Stimulated activated CD8-positive, alpha-beta memory T cell treated with anti-CD3 and anti-CD28 coated beads, Interleukin-2, amount 100 ng/mL, for 1 hour (primary cell): ENCODE measurements around the gene TMEM135.
"Not testable (repeated sequence)": the region's sequence is repeated elsewhere in the genome, so short reads cannot be mapped to it uniquely, and the experiment has no call there.

Source experiments
- DNase-seq, 2 donors: peaks; one replicate each; pipeline ENCODE4 v3.0.0-alpha.2; 2020; ENCODE audit warnings: low read depth in 2 of 2

Gene TMEM135

GRCh38 chr11:87141980-87142514 lies 104.3 kb downstream of the TMEM135 start:
- DNase-seq = no peak

DNA sequence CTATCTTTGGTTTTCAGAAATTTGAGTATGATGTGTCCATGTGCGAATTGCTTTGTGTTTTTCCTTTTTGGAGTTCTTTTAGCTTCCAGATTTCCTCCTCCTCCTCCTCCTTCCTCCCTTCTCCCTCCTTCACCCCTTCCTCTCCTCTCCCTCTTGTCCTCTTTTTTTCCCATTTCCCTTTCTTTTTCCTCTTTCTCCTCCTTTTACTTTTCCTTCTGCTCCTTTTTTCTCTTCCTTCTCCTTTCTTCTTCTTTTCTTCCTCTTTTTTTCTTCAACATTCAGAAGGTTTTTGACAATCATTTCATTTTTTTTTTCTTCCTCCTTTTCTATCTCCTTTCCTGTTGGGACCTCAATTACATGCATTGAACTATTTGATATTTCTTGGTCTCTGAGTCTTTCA lies 104.9 kb downstream of the TMEM135 start:
- DNase-seq = no peak

DNA sequence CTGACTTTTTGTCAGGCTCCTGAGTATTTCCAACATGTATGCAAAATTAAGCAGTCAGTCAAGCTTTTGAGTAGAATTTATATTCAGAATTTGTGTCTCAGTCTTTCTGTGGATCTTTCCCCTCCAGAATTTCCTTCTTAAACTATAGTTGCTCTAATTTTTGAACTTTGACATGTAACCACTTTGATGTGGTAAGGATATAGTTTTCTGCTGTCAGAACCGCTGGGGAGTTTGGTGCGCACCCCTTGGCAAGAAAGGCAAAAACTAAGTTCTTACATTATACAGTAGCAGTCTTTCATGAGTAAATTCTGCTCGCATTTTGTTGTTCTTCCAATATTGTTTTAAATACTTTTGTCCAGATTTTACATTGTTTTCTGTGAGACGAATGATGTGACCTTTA lies 105.9 kb downstream of the TMEM135 start:
- no peak for DNase-seq

DNA sequence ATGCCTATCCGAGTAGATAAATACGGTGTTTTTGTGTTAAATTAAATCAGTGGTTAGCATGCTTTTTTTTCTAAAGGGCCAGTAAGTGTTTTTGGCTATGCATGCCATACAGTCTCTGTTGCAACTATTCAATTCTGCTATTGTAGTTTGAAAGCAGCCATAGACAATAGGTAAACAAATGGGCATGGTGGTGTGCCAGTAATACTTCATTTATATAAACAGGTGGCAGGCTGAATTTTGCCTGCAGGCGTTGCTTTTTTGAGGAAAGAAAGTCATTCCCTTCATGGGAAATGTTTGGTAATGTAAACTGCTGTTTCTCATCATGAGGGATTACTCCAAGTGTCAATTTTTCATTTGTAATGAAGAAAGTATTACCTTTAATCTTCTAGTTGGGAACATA lies 106.5 kb downstream of the TMEM135 start:
- no peak for DNase-seq

DNA sequence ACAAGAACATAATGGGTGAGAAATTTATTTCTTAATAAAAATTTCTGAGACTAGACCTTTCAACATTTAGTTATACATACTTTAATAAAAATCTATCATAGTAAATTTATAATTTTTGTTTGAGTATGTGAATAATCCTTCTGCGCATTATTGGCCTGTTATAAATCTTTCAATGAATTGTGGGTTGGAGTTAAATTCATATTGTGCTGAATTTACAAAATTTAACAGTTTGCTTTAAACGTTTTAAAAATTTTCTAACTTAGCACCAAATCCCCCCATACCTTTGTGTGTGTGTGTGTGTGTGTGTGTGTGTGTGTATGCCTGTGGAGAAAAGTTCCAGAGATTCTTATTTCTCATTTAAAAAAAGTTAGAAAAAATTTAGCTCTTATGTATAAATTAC lies 111.0 kb downstream of the TMEM135 start:
- no peak for DNase-seq

- DNase-seq = not testable (repeated sequence)
These were observed 112.0 kb downstream of the TMEM135 start for GRCh38 chr11:87149782-87150181.

DNA sequence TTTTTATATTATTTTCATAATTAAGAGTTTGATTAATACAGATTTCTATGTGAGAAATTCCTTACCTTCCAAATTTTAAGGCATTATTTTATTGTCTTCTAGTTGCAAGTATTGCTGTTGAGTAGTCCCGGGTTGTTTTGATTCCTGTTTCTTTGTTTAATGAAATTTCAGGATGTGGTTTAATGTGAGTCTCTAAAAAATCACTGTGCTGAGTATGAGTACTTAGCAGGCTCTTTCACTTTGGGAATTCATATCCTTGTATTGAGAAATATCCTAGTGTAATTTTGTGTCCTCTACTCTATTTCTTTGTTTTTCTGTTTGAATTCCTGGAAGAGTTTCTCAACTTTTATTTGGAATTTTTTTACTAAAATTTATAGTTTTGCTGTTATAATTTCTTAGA lies 113.2 kb downstream of the TMEM135 start:
- no peak for DNase-seq

DNA sequence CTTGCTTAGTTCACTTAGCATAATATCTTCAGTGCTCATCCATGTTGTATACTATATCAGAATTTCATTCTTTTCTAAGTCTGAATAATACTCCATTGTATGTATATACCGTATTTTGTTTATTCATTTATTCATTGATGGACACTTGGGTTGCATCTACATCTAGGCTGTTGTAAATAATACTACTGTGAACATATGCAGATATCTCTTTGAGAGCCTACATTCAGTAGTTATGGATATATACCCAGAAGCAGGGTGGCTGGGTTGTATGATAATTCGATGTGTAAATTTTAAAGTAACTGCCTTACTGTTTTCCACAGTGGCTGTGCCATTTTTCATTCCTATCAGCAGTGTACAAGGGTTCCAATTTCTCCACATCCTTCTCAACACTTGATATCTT lies 116.5 kb downstream of the TMEM135 start:
- DNase-seq = no peak

- DNase-seq = no peak
These were observed 119.2 kb downstream of the TMEM135 start for GRCh38 chr11:87156970-87157369.

- DNase-seq = not testable (repeated sequence)
These were observed 131.3 kb downstream of the TMEM135 start for GRCh38 chr11:87169076-87169475.

- no peak for DNase-seq
These were observed 135.7 kb downstream of the TMEM135 start for GRCh38 chr11:87173185-87174039.

GRCh38 chr11:87174870-87175269 lies 137.1 kb downstream of the TMEM135 start:
- no peak for DNase-seq

GRCh38 chr11:87176044-87176443 lies 138.3 kb downstream of the TMEM135 start:
- DNase-seq = no peak

DNA sequence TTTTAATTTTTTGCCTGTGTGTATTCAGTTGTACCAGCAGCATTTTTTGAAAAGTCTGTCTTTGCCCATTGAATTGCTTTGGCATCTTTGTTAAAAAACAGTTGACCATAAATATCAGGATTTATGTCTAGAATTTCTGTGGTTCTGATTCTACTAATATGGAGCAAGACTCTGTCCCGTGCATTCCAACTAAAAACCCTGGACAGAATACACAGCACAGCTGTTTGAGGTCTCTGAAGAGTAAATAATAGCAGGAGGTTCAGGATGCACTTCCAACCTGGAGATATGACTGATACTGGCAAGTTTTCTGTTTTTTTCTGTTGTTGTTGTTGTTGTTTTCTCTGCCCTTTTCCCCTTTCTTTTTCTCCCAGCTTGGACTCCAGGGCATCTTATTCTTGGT lies 141.9 kb downstream of the TMEM135 start:
- DNase-seq = no peak

GRCh38 chr11:87180742-87181141 lies 143.0 kb downstream of the TMEM135 start:
- no peak for DNase-seq

DNA sequence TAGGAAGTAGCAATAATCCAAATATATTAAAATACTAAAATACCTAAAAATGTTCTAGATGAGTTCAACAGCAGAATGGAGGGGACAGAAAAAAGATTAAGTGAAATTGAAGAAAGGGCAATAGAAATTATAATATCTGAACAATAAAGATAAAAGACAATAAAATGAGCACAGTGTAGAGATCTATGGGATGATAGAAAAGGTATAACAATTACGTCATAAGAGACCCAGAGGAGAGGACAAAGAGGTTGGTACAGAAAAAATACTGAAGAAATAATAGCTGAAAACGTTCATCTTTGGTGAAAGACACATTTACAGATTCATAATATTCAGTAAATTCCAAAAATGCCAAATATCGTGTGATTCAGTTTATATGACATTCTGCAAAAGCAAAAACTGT lies 143.4 kb downstream of the TMEM135 start:
- no peak for DNase-seq

DNA sequence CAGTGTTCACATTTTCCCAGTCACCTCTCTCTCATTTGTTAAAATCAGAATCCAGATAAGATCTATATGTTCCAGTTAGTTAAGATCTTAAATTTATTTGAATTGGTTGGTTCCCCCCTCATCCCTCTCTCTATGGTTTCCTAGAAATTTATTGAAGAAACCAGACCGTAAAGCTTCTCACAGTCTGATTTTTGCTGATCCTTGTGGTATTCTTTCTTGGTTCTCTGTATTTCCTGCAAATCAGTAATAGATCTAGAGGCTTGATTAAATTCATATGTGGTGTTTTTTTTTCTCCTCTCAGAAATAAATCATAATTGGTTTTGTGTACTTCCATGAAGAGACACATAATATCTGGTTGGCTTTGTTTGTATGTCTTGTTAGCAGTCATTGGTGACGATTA lies 147.5 kb downstream of the TMEM135 start:
- DNase-seq = no peak

DNA sequence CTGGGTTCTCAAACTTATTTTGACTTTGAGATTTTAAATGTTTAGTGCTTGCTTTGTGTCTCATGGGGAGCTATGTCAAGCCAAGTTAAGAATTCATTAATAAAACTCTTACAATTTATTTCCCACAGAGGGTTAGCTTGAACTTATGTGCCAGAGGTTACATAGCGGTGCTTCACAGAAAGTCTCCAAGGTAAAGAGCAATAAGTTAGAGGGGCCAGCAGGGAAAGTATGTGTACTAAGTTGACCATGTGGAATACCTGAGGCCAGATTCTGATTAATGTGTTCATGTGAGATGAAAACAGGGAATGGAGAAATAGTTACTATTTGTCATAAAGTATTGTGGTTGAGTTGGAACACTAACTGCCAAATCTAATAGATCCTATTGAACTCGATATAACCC lies 149.3 kb downstream of the TMEM135 start:
- no peak for DNase-seq

- no peak for DNase-seq
These were observed 150.2 kb downstream of the TMEM135 start for GRCh38 chr11:87187930-87188329.

DNA sequence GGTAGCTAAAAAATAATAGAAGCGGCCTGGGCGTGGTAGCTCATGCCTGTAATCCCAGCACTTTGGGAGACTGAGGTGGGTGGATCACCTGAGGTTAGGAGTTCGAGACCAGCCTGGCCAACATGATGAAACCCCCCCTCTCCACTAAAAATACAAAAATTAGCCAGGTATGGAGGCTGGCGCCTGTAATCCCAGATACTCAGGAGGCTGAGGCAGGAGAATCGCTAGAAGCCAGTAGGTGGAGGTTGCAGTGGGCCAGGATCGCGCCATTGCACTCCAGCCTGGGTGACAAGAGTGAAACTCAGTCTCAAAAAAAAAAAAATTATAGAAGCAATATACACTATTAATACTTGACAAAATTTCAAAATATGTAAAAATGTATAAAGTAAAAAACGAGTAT lies 150.7 kb downstream of the TMEM135 start:
- not testable (repeated sequence) for DNase-seq

- not testable (repeated sequence) for DNase-seq
These were observed 151.2 kb downstream of the TMEM135 start for GRCh38 chr11:87188921-87189320.

DNA sequence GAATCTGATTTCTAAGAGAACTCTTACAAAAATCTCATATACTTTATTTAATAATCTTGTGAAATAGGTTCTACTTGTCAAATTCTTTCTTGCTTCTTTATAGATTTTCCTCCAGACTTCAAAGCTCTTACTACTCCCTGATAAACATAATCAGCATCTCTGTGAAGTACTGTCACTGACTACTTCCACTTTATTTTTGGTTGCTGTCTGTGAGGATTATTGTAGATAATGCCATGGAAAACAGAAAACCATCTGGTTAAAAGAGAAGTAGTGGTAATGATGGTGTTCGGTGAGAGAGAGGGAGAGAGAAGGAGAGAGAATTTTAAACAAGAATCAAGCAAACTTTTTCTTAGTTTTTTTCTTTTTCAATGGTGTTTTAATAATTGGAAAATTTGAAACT lies 152.3 kb downstream of the TMEM135 start:
- DNase-seq = no peak

DNA sequence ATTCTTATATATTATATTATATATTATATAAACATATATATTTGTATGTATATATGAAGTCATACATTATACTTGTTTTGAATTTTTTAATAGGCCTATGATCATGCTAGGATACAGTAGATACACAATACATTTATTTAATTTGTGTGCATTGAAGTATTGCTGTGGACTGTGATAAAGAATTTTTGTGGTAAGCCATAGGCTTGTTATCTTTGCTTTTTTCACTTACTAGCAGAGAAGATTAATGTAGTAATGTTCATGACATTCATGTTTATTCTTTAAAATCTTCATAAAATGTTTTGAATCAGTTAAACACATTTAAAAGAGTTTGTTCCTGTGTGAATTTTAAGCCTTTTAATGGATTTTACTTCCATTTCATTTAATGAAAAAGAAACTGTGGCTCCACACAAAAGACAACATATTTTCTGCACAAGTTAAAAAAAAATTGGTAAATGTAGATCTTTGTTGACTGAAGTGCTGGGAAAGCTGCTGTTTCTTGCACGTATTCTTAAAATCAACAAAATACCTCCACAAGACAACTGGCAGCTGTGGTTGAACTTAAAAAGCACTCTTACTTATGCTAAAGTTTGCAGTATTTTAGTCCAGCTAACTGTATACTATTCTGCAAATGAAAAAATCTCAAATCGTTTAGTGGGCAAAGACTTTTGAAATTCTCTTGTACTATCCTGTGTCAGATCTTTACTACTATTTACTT lies 156.2 kb downstream of the TMEM135 start:
- DNase-seq = no peak
